MV-4-11 (cell line): ENCODE results near the gene DENND4A.
A peak's percentile ranks its signal among the peaks of the same experiment; 100 is the strongest.
"Not testable (repeated sequence)": the region's sequence is repeated elsewhere in the genome, so short reads cannot be mapped to it uniquely, and the experiment has no call there.

ENCODE experiments used
- DNase-seq: peaks from one replicate; lab custom pipeline; 2025; lab: John Stamatoyannopoulos, UW

The DENND4A gene

DNA sequence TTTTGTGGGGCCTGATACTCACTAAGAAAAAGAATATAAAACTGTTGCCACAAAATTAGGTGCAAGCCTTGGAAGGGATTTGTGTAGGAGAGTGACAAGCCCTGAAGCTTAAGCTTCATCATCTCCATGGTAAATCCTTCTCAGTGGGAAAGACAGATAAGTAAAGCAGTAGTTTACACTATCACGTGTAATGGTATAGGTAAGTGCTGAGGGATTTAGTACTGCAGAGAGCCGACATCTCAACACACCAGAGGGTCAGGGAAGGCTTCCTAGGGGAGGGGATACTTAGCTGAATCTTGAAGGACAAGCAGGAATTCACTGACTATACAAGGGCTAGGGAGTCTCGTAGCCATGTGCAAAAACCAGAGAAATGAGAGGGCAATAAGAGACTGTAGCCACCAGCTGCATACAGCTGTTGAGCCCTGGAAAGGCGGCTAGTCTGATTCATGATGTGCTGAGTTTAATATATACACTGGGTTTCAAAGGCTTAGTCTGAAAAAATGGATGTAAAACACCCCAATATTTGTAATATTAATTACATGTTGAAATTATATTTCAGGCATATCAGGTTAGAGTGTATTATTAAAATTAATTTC lies 159.2 kb downstream of the DENND4A start:
- DNase-seq: no peak

DNA sequence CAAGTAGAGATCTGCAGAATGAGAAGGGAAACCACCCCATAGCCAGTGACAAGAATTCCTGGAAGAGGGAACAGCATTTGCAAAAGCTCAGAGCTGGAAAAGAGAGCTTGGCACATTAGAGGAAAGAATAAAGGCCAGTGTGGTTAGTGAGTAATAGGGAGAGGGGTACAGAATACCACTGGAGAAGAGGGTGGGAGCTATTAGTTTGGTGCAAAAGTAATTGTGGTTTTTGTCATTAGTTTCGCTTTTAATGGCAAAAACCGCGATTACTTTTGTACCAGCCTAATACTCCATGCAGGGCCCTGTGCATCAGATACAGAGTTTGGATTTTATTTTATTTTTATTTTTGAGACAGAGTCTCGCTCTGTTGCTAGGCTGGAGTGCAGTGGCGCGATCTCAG lies 160.6 kb downstream of the DENND4A start:
- DNase-seq: no peak

DNA sequence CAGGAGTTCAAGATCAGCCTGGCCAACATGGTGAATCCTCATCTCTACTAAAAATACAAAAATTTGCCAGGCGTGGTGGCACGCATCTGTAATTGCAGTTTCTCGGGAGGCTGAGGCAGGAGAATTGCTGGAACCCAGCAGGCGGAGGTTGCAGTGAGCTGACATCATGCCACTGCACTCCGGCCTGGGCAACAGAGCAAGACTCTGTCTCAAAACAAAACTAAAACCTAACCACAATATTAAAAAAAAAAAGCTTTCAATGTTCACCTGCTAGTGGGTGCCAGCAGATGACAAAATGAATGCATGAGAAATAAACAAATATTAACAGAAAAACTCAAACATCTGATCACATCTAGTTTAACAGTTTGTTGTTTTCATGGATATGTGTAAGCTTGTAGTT lies 161.3 kb downstream of the DENND4A start:
- DNase-seq: no peak

DNA sequence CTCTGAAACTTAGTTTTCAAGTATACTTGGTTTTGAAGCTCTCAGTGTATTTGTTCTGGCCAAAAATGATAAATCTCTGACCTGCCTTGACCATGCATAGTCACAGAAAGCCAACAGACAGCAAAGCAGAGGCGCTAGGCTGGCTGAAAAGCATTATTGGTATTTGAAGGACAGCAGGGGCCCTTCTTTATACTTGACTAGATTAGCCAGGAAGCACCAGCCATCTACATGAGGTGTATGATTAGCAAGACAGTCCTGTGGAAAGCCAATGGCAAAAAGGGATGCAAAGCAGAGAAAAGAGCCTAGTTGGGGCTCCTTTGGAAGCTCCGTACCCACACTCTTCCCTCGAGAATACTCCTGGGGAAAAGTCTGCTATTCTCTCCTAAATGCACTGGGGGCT lies 162.5 kb downstream of the DENND4A start:
- no peak for DNase-seq

DNA sequence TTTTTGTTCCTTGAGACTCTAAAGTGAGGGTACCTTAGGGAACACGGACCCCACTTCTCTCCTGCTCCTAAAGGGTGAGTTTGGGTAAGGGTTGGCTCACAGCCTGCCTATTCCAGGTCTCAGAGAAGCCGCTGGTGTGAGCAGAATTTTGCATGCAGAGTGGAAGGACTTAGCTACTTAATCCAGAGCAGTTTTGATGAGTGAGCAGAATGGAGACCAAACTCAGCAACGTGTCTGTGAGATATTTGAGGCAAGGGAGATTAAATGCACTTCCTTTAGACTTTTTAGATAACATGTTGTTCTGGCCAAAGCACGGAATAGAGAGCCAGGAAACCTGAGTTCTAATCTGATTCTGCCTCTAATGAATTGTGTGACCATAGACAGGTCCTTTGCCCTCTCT lies 165.2 kb downstream of the DENND4A start:
- no peak for DNase-seq

DNA sequence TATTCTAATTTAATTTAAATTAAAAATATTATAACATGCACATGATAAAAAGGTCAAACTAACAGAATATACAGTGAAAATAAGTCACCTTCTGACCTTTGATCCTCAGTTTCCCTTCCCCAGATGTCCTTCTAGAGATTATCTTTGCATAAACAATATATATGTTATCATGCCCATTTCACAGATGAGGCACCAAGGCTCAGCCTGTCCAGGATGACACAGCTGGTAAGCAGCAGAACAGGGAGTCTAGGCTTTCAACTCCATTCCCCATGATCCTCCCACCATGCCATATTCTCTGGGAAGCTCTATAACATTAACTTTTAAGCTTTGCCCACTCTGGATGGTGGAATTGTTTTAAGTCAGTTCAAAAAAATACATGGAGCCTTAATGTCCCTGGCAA lies 169.0 kb downstream of the DENND4A start:
- no peak for DNase-seq

DNA sequence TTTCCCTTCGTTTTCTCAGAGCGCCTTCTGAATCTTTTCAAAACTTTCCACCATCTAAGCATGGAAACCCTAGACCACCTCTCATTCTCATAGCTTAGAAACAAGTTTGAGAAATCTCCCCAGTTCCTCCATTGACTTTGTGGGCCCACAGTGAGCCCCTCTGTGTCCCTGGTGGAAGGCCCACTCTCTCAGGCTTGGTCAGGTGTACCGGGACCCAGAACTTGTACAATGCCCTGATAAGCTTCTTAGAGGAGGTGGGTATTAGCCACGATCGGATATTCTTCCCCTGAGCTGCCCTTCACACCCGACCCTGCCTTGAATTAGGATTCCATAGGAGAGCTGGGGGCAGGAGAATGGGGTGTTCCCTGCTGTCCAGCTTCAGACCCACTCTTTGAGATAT lies 170.5 kb downstream of the DENND4A start, which contains the start of gene SLC24A1:
SLC24A1 (plus strand) TSS at position 301 of the 400 bp plus-strand sequence. CDS start 2,143 bp downstream, outside the sequence.
- no peak for DNase-seq

DNA sequence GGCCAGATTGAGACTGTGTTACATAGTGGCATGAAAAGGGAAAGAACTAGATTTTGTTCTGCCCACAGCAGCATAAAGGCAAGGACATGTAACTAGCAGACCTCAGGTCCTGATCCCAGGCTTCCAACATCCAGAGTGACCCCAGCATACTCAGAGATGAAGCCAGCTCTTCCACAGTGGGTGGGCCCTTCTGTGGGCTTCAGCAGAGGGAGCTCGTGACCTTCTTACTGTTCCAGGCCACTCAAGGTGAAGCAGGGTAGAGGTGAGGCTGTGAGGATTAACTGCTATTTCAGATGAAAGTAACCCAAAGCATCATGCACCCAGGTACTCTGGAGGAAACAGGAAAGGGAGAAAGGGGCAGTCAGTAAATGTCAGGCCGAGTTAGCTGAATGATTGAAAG lies 171.3 kb downstream of the DENND4A start:
- no peak for DNase-seq

DNA sequence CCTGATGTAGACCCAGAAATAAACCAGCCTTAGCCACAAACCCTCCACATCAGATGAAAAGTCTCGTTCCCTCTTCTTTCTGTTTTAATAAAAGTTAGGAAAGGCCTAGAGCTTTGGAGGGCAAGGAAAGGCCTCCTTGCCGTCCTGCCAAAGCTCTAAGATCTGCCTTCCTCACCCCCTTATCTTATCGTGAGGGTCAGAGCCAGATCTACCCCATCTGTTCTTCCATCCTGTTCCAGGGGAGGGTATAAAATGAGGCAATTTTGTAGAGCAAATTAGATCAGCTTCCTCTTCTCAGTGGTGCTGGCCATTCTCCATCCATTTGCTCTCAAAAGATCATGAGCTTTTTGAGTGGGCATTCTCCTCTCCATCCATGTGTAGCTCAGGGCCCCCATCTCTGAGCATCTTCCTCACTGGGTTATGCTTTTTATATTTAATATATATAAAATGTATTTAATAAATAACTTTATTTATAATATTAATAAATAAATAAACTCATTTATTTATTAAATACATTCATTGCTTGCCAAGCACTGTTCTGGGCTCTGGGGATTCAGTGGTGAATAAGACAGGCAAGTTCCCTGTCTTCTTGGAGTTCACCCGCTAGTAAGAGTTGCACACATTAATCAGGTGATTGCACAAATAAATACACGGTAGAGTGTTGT lies 172.3 kb downstream of the DENND4A start:
- DNase-seq: no peak

DNA sequence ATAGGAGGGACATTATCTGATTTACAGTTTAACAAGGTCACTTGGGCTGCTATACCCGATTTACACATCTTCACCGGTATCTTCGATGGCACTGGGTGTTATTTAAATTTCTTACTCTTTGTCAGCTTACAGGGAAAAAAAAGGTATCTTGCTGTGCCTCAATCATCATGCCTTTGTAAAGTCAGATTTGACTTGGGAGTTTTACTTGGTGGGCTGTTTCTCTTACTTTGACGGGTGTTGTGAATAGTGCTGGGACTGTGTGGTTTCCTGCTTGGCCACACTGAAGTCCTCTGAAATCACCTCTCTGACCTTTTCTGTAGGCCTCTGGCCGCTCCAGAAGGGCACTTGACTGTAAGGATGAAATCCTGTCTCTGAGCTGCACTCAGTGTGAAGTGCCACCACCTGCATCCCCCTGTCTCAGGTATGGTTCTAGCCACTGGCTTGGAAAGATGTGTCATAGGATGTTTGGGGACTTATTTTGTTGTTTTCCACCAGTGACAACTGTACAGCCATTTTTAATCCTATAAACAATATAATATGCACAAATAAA lies 173.5 kb downstream of the DENND4A start:
- DNase-seq: no peak

DNA sequence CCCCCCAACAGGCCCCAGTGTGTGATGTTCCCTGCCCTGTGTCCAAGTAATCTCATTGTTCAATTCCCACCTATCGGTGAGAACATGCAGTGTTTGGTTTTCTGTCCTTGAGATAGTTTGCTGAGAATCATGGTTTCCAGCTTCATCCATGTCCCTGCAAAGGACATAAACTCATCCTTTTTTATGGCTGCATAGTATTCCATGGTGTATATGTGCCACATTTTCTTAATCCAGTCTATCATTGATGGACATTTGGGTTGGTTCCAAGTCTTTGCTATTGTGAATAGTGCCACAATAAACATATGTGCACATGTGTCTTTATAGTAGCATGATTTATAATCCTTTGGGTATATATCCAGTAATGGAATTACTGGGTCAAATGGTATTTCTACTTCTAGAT lies 176.2 kb downstream of the DENND4A start:
- DNase-seq: not testable (repeated sequence)

DNA sequence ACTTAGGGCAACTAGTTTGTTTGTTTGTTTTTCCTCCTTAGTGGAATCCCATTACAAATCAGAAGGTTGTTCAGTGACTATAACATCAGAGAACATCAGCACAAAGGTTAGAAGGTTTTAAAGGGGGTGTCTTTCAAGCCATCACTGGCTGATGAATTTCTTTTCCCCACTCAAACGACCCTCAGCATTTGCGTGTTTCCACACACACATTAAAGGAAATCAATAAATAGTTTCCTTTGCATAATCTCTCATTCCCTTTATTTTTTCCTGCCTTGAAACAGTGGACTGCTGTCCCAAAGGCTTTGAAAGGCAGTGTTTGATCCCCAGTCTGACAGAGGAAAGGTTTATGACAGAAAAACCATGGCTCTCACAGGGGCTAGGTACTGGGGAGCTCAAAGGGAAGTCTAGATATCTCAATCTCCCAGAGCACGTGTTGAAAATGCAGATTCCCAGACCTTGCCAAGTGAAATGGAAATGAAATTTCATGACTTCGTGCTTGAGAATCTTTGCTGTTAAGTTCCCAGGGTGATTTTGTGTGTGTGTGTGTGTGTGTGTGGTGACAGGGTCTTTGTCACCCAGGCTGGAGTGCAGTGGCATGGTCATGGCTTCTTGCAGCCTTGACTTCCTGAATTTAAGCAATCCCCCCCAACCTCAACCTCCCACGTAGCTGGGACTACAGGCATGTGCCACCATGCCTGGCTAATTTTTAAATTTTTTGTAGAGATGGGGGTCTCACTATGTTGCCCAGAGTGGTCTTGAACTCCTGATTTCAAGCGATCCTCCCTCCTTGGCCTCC lies 178.9 kb downstream of the DENND4A start:
- no peak for DNase-seq

DNA sequence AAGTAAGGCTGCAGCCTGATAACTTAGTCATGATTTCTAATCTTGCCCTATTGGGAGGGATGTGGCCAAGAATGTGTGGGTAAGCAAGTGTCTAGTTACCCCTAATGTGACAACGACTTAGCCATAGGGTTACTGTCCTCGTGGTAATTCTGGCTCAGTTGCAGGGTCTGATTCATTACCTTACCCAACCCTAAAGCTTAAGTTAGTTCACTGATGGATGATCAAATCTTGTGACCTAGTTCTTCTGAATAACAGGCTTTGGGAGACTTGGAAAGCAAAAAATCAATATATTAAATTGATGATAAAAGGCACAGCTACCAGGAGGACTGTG lies 179.5 kb downstream of the DENND4A start:
- DNase-seq: no peak

DNA sequence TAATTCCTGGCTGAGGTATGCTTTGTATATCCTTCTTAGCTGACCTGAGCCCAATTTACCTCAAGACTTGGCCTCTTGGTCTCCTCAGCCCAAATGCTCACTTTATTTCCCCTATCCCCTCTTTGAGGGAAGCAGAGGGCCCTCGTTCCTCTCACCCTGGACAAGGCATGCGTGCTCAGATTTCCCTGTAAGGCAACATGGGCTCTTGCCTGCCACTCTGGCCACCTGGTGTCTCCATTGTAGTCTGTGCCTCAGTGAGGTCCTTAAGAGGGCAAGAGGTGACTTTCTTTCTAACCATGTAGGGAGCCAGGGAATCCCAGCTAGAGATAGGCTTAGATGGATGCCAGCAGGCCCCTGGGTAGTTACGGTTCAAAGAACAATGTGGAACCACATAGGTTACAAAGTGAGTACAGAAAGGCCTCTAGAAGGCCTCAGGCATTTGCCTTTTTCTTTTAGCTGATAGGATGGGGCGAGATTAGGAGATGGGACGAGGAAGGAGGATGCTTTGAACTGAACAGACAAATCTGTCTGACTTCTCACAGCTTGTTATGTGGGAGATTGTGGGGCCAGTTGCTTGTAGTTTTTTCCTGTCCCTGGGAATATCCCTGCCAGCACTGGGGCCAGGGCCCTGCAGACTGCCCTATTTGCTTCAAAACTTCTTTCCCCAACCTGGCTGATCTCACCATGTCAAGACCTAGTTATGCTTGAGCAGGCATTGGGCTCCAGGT lies 180.0 kb downstream of the DENND4A start:
- no peak for DNase-seq

DNA sequence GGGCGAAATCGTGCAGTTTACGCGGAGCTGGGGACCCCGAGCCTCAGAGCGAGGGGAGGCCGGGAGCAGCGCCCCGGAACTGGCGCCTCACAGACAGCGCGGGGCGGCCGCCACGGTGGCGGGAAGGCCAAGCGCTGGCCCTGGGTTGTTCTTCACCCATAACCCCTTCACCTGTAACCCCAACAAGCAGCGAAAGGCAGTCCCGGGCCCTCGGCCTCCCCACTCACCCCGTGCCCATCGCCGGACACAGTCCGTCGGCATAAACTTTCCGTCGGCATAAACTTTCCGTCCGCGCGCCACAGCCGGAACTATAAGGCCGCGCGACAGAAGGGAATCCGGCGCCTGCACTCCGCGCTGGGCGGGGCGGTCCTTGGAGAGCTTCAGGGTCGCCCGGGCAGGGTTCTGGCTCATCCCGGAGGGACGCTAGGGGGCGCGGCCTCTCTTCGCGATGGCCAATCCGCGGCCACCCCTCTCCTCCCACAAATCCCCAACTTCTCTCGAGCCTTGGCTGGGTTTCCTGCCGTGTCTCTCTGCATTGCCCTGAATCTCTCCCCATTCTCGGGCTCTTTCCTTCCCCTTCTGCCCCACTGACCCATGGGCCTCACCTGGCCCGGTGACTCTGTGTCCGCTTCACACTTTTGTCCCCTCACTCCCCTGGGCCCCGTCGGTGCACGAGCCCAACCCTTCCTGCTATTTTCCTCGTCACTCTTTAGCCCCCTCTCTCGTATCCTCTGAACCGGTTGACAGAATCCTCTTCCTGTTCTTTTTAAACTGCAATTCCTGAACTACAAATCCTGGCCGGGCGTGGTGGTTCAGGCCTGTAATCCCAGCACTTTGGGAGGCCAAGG lies 181.0 kb downstream of the DENND4A start, which contains the start of gene INTS14:
INTS14 (minus strand) TSS at position 261 of the 848 bp plus-strand sequence. CDS start 3,751 bp downstream, outside the sequence.
- DNase-seq: peak; percentile 94
